COLO829 (cell line): Measurements from ENCODE around the gene BPTF.
A peak's percentile ranks its signal among the peaks of the same experiment; 100 is the strongest.
"Not testable (repeated sequence)": the region's sequence is repeated elsewhere in the genome, so short reads cannot be mapped to it uniquely, and the experiment has no call there.

Experiments used
- DNase-seq: peaks from one replicate; pipeline ENCODE4 v3.0.0; 2012; ENCODE audit warnings: low spot score

Gene BPTF

GRCh38 chr17:67891481-67892119 is 66.3 kb downstream of the BPTF start:
- DNase-seq: no peak

DNA sequence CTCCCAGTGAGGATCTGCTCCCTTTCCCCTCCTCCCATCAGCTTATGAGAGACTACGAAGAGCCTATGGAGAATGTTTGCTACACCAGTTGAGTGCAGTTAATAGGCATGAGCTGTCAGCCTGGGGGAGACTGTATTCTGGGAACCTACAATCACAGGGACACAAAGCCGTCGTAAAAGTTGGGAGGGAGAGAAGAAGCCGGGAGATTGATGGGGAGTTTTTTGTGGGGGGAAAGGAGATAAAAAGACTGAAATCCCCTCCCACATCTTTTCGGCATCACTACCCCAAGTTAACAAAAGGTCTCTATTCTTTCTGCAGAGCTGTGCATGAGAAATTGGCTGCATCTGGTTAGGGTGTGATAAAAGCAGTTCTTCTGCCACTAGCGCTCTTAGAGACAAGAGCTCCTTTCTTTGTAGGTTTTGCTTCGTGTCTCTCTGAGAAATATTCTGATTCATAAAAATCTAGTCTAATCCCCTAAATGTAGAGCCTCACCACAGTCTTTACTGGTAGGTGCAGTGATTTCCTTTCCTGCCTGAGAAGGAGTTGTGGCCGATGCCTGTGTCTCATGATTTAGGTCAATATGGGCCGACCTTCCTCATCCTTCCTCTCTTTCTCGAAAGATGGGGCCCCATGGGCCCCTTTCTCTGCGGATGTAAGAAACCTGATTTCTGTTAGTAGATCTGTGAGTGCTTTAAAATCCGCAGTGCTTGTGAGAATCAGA is 77.4 kb downstream of the BPTF start:
- peak; percentile 92 for DNase-seq

- DNase-seq: not testable (repeated sequence)
Measured at GRCh38 chr17:67905298-67905697, 80.0 kb downstream of the BPTF start.

DNA sequence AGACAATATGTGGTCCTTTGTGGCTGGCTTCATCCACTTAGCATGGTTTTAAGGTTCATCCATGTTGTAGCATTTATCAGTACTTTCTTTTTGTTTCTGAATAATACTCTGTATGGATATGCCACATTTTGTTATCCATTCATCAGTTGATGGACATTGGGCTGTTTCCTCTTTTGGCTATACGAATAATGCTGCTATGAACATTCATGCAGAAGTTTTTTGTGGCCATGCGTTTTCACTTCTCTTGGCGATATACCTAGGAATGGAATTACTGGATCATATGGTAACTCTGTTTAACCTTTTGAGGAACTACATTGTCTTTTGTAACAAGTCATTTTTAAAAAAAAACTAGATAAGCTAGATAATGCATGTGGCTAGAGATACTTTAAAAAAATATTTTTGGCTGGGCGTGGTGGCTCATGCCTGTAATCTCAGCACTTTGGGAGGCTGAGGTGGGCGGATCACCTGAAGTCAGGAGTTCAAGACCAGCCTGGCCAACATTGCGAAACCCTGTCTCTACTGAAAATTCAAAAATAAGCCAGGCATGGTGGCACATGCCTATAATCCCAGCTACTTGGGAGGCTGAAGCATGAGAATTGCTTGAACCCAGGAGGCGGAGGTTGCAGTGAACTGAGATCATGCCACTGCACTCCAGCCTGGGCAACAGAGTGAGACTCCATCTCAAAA is 85.0 kb downstream of the BPTF start:
- not testable (repeated sequence) for DNase-seq

DNA sequence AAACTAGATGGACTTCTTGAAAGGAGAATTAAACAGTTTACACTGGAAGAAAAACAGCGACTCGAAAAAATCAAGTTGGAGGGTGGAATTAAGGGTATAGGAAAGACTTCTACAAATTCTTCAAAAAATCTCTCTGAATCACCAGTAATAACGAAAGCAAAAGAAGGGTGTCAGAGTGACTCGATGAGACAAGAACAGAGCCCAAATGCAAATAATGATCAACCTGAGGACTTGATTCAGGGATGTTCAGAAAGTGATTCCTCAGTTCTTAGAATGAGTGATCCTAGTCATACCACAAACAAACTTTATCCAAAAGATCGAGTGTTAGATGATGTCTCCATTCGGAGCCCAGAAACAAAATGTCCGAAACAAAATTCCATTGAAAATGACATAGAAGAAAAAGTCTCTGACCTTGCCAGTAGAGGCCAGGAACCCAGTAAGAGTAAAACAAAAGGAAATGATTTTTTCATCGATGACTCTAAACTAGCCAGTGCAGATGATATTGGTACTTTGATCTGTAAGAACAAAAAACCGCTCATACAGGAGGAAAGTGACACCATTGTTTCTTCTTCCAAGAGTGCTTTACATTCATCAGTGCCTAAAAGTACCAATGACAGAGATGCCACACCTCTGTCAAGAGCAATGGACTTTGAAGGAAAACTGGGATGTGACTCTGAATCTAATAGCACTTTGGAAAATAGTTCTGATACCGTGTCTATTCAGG is 85.9 kb downstream of the BPTF start:
- DNase-seq: no peak

DNA sequence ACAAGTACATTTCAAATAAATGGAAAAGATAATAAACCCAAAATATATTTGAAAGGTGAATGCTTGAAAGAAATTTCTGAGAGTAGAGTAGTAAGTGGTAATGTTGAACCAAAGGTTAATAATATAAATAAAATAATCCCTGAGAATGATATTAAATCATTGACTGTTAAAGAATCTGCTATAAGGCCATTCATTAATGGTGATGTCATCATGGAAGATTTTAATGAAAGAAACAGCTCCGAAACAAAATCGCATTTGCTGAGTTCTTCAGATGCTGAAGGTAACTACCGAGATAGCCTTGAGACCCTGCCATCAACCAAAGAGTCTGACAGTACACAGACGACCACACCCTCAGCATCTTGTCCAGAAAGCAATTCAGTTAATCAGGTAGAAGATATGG is 86.8 kb downstream of the BPTF start:
- DNase-seq: no peak

DNA sequence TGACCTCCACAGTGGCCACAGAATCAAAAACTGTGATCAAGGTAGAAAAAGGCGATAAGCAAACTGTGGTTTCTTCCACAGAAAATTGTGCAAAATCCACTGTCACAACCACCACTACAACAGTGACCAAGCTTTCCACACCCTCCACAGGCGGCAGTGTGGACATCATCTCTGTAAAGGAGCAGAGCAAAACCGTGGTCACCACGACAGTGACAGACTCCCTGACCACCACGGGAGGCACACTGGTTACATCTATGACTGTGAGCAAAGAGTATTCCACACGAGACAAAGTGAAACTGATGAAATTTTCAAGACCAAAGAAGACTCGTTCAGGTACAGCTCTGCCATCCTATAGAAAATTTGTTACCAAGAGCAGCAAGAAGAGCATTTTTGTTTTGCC is 87.4 kb downstream of the BPTF start:
- DNase-seq: no peak

GRCh38 chr17:67920212-67920611 is 94.9 kb downstream of the BPTF start:
- DNase-seq: no peak

- DNase-seq: no peak
Measured at GRCh38 chr17:67922503-67922902, 97.2 kb downstream of the BPTF start.

DNA sequence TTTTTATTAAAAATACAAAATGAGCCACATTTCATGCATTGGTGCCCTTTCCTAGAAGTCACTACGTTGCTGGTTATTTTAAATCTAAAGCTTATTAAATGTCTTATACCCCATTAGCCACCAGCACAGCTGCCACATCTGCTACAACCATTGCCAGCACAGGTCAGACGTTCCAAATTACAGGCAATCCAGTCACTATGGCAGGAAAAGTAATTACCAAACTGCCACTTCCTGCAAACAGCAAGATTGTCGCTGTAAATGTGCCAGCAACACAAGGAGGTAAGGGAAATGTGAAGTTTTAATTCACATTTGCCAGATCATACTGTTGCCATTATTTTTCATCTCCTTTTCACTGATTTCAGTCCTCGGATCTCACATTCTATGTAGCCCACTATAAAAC is 103.5 kb downstream of the BPTF start:
- not testable (repeated sequence) for DNase-seq

GRCh38 chr17:67931227-67931626 is 105.9 kb downstream of the BPTF start:
- no peak for DNase-seq

DNA sequence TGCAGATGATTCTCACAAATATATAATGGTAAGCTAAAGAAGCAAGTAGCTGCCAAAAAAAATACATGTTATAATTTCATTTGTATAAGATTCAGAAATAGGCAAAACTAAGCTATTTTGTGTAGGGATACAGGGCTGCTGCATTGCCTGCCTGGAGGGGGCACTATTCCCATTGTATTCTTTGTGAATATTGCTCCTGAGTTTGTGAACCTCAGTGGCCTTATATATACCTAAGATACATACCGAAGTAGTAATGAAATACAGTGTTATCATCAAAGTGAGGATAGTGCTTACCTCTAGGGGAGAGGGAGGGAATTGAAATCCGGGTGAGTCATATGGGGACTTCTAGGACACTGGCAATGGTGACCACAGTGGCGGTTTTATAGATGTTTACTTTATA is 117.5 kb downstream of the BPTF start:
- DNase-seq: no peak

DNA sequence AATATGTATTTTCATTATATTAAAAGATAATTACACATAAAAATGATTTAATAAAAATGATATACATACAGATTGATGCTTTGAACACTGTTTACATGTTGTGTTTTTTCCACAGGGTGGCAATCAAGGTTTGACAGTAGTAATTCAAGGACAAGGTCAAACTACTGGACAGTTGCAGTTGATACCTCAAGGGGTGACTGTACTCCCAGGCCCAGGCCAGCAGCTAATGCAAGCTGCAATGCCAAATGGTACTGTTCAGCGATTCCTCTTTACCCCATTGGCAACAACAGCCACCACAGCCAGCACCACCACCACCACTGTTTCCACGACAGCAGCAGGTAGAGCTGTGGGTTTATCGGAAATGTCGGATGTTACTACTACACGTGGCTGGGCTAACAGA is 118.7 kb downstream of the BPTF start:
- DNase-seq: no peak

DNA sequence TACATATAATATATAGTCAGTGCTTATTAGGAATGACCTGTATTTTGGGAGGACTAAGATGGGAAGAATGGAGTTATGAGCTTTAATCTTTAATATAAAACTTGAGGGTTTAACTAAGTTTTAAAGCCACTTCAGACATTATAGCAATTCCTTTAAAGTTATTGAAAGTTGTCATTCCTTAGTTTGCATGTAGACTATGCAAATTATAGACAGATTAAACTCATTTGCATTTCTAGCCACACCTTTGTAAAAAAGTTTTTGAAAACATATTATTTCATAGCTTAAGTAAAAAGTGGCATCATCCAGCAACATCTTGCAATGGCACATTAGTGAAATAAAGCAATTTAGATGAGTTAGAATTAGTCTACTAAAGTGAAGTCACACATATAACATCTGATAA is 121.2 kb downstream of the BPTF start:
- DNase-seq: no peak

GRCh38 chr17:67947325-67947813 is 122.1 kb downstream of the BPTF start:
- DNase-seq: no peak

- DNase-seq: no peak
Measured at GRCh38 chr17:67950945-67951344, 125.6 kb downstream of the BPTF start.

GRCh38 chr17:67959510-67959909 is 134.2 kb downstream of the BPTF start:
- DNase-seq: no peak

- not testable (repeated sequence) for DNase-seq
Measured at GRCh38 chr17:67960276-67960675, 135.0 kb downstream of the BPTF start.

DNA sequence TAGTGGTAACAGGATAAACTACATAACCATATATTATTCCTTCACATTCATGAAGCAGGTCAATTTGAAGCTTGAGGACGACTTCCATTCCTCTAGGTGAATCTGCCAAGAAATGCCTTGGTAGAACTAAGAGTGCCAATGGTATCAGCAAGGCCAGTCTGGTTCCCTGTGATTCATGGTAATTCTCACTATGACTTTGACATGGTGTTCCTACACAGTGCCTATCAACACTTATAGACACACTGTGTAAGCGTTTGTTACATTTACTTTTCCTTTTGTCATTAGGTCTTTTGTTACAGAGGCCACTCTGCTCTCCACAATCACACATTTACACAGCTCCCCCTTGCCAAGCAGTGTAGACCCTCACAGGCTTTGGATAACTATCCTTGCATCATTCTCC is 136.9 kb downstream of the BPTF start:
- not testable (repeated sequence) for DNase-seq

GRCh38 chr17:67963145-67963572 is 137.9 kb downstream of the BPTF start:
- DNase-seq: peak; percentile 13

- no peak for DNase-seq
Measured at GRCh38 chr17:67970783-67971182, 145.5 kb downstream of the BPTF start.

GRCh38 chr17:67974185-67974584 is 148.9 kb downstream of the BPTF start:
- no peak for DNase-seq
